NCI-H446 (cell line): ENCODE data around the gene MT1A.

Experiments
- DNase-seq, 2 experiments: peaks; one replicate each; lab custom pipeline; 2025; lab: John Stamatoyannopoulos, UW

The MT1A gene

DNA sequence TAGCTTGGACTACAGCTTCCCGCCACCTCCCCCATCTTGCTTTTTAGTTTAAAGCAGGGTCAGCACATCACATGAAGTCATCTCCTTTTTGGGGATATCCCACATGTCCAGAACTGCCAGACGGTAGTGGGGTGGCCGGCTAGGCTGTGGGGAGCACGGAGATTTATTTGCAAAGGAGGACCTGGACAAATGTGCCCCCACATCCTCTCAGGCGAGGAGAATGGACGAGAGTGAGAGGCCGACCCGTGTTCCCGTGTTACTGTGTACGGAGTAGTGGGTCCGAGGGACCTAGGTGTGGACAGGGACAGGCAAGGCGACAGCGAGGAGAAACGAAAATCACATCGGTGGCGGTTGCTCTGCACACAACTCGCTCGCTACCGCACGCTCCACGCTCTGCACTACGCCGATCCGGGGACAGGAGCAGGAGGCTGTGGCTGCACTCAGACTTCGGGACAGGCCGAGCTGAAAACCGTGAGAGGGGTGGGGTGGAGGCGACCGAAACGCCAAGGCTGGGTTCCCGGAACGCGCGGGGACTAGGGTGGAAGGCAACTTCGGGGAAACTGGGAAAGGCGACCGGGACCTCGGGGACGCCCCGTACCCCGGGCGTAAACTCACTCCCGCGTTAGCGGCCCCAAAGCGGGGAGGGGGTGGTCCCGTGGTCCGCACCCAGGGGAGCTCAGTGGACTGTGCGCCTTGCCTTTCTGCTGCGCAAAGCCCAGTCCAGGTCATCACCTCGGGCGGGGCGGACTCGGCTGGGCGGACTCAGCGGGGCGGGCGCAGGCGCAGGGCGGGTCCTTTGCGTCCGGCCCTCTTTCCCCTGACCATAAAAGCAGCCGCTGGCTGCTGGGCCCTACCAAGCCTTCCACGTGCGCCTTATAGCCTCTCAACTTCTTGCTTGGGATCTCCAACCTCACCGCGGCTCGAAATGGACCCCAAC is at the start of gene MT1A:
Gene MT1A, plus strand, starts transcription at position 853 of the 937 bp plus-strand sequence. Its CDS starts 73 bp downstream, at position 926.
- no peak for DNase-seq

DNA sequence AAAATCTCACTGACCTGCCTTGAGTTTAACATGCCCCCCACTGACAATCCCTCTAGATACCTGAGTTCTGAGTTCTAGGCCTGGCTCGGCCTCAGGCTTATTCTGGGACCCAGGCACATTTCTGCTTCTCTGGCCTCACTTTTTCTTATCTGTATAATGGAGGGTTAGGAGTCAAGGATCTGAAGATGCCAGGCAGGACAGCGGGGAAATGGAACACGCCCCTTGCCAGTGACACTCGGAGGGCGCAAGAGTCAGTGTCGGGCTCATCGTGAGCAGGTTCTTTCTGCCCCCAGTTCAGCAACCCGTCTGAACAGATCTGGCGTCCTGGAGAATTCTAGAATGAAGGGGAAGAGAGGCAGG is 49.7 kb upstream of the MT1A start:
- DNase-seq = no peak

DNA sequence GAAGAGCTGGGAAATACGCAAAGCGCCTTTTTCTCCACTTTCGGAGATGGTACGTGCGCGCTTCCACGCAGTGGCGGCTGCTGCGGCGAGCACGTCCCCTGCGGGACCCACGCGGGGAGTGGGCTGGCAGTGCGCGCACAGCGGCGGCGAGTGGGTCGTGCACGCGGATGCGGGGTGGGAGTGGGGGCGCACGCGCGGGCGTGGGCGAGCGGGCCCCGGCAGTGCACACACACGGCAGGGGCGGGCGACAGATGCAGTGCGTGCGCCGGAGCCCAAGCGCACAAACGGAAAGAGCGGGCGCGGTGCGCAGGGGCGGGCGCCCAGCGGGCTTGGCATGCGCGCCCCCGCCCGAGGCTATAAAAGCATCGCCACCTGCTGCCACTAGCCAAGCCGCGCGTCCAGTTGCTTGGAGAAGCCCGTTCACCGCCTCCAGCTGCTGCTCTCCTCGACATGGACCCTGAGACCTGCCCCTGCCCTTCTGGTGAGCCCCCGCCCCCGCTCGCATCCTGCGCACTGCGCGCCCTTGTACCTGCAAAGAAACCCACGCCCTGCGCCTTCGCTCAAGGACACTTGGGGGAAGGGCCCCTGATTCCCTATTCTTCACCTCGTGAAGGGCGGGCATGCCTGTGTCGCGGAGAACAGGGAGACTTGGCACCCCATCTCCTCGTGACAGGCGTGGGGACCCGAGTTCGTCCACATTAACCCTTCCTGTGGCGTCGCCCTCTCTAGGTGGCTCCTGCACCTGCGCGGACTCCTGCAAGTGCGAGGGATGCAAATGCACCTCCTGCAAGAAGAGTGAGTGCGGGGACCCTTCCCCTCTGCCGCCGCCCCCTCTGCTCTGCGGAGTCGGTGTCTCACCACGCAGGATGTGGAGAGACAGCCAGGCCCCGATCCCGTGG is 49.1 kb upstream of the MT1A start, which contains the start of gene MT3:
Gene MT3, plus strand, starts transcription at position 388 of the 899 bp plus-strand sequence. Its CDS starts 63 bp downstream, at position 451.
- DNase-seq = no peak

DNA sequence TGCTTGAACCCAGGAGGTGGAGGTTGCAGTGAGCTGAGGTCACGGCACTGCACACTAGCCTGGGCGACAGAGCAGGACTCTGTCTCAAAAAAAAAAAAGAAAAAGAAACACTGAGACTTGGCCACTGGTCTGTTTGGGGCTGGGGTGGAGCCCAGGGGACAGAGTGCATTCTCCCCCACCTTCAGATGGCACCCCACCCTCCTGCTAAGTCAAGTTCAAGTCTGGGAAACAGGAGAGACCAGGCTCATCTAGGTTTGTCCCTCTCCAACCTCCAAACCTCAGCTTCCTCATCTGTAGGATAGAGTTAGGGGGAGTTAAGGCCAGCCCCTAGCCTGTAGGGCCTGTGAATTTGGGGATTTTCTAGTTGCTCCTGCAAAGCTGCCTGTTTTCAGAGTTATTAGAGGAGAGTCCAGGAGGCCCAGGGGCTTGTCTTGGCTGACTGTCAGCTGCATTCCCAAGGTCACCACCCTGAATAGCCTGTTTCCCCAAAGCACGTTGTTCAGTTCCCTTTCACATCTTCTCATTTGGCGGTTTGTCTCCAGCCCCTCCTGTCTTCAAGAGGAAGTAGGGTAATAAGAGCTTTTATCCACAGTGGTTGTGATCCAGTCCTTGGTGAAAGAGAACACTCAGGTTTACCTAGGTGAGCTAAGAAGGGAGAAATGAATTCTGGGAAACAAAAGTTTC is 46.9 kb upstream of the MT1A start:
- no peak for DNase-seq

DNA sequence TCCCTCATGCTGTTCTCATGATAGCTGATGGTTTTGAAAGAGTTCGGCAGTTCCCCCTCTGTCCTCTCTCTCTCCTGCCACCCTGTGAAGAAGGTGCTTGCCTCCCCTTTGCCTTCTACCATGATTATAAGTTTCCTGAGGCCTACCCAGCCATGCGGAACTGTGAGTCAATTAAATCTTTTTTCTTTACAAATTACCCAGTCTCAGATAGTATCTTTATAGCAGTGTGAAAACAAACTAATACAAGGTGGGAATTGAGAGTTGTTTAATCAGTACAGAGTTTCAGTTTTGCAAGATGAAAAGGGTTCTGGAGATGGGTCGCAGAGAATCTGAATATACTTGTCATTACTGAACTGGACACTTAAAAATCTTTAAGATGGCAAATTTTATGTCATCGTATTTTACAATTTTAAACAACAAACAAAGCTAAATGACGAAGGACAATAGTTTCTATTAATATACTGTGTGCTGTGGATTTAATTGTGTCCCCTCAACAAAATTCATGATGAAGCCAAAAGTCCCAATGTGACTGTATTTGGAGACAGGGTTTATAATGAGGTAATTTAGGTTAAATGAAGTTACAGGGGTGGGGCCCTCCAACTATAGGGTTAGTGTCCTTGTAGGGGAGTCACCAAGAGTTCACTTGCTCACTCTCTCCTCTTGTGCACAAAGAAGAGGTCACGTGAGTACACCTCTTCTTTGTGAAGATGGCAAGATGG is 44.7 kb upstream of the MT1A start:
- no peak for DNase-seq

GRCh38 chr16:56594292-56594619 is 44.2 kb upstream of the MT1A start:
- DNase-seq = no peak

DNA sequence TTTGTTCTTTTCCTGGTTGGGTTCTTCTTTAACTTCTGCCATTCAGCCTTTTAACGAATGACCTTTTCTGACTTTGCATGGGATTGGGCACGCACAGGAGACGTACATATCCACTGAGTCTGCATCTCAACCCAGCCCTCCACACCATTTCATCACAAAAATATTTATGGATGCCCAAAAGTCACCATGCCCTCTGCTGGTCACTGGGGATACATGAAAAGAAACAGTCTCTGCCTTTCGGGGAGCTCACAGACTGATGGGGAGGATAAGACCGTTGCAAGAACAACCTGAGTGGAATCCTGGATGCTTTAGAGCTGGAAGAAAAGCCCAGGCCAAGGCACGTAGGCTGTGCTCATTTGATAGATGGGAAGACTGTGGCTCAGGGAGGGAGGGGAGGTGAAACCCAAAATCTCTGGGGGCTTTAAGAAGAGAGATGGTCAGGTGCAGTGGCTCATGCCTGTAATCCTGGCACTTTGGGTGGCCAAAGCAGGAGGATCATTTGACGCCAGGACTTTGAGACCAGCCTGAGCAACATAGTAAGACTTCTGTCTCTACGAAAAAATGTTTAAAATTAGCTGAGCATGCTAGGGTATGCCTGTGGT is 38.0 kb upstream of the MT1A start:
- DNase-seq = peak in 1 of 2 experiments; percentile 27

- DNase-seq = no peak
Observed at GRCh38 chr16:56601325-56601724, 37.1 kb upstream of the MT1A start.

- DNase-seq = no peak
Observed at GRCh38 chr16:56603589-56603988, 34.9 kb upstream of the MT1A start.

DNA sequence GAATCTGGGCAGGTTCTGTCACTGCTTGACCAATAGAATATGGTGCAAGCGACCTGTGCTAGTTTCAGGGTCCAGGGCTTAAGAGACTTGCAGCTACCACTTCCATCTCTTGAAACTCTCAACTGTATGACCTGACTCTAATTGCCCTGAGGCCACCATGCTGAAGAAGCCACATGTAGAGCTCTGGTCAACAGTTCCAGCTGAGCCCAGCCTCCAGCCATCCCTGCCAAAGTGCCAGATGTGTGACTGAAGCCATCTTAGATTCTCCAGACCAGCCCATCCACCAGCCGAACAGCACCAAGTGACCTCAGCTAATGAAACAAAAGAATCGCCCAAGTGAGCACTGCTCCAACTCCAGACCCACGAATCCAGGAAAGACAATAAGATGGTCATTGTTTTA is 33.5 kb upstream of the MT1A start:
- no peak for DNase-seq

- DNase-seq = no peak
Observed at GRCh38 chr16:56605475-56605874, 33.0 kb upstream of the MT1A start.

DNA sequence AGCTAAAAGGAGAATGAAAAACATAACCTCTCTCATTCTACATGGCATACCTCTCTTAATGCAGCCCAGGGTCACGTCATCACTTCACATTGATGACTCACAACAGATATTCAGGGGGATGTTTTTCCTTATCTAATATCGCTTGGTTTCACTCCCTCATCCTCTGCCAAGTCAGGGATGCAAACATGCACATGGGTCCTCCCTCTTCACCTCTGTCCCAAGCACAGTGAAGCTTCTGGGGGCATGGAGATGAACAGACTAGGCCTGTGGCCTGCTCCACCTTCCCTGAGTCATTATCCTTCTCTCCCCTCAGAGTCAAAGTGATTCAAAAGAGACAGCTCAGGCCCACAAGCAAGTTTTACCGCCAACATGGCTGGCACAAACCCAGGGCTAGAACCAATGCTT is 32.4 kb upstream of the MT1A start:
- no peak for DNase-seq

DNA sequence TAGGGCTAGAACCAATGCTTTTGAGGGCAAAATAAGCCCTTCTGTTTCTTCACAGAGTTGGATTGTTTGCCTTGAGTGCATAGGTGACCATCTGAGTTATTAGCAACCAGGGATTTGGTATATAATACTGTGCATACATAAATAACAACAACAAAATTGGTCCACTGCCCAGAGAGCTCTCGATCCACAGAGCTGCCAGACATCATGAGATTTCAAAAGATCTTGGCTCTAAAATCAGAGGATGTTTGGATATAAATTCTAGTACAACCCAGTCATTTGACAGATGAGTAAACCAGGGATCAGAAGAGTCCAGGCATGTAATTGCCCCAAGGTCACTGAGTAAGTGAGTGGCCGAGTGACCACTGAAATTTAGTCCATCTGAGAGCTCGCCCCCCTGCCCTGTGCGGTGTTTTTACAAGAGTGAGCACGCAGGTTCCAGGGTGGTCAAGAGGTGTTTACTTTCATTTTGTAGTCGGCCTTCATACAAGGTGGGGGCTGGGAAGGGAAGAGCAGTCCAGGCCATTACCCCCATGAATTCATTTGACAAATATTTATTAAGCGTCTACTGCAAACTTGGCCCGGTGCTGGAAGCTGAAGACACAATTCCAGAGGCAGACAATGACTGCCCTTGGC is 31.9 kb upstream of the MT1A start:
- peak; percentile 48 to 78 for DNase-seq

- no peak for DNase-seq
Observed at GRCh38 chr16:56607109-56607618, 31.3 kb upstream of the MT1A start.

- DNase-seq = no peak
Observed at GRCh38 chr16:56607675-56608042, 30.8 kb upstream of the MT1A start.

DNA sequence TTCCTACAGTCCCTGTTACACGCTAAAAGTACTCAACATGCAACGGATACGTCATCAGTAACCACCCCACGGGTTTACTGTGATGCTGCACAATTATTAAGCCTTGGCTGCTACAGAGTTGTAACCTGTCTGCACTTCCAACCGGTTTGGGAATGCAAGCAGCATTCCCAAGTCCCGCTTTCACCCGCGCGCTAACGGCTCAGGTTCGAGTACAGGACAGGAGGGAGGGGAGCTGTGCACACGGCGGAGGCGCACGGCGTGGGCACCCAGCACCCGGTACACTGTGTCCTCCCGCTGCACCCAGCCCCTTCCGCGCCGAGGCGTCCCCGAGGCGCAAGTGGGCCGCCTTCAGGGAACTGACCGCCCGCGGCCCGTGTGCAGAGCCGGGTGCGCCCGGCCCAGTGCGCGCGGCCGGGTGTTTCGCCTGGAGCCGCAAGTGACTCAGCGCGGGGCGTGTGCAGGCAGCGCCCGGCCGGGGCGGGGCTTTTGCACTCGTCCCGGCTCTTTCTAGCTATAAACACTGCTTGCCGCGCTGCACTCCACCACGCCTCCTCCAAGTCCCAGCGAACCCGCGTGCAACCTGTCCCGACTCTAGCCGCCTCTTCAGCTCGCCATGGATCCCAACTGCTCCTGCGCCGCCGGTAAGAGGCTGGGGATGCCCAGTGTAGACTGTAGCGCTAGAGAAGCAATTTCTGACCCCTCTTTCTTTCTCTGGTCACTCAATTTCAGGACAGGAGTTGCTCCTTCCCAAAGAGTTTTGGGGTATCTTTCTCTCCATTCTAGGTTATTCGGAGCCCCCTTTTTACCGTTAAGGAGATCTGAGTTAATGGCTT is 30.2 kb upstream of the MT1A start, which contains the start of gene MT2A:
Gene MT2A, plus strand, starts transcription at position 542 of the 833 bp plus-strand sequence. Its CDS starts 72 bp downstream, at position 614.
- DNase-seq = peak; percentile 33 to 89

GRCh38 chr16:56608876-56609462 is 29.5 kb upstream of the MT1A start:
- no peak for DNase-seq

DNA sequence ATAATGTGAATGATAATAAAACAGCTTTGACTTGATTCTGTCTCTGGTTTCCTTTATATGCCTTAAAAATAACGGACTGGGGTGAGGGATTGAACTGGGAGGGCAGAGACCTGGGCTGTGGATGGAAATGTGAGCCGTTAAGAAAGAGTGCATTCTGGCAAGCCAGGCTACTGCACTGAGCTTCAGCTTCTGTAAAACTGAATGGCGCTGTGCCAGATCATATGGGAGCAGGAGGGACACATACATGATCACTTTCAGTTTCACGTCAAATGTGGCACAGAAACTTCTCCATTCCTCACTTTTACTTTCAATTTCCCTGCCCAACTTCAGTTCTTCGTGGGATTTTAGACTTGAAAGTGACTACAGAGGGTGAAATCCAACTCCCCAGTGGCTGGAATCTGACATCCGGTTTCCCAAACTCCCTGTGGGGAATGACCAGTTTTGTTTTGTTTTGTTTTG is 29.0 kb upstream of the MT1A start:
- DNase-seq = peak in 1 of 2 experiments; percentile 28
